Right atrium auricular region (tissue), 2 donors: ENCODE data around the gene UCP2. TPM values are rescaled to one million over a fixed set of nuclear protein-coding genes. Genes with fewer than 3 reads are reported as not detected.

Experiments used
- DNase-seq: peaks from one replicate; pipeline ENCODE4 v3.0.0-alpha.2; 2019; ENCODE audit warnings: low spot score
- H3K27ac ChIP-seq, 2 donors: fragments of 200-600 bp; sonication (generic); 1 replicate in 1 of 2; 2 replicates in 1 of 2; pipeline ENCODE4 v1.5.1; 2016 to 2019
- H3K27me3 ChIP-seq, 2 donors: fragments of 200-600 bp; sonication (generic); one replicate each; pipeline versions ENCODE4 v1.5.1 to v1.6.0; 2017 to 2019
- H3K36me3 ChIP-seq: fragments of 200-600 bp; sonication (generic); one replicate; pipeline ENCODE4 v1.5.1; 2016
- H3K4me1 ChIP-seq, 2 donors: fragments of 200-600 bp; sonication (generic); one replicate each; pipeline versions ENCODE4 v1.5.1 to v1.6.0; 2017 to 2019
- H3K4me3 ChIP-seq, 2 donors: fragments of 200-600 bp; sonication (generic); 1 replicate in 1 of 2; 2 replicates in 1 of 2; pipeline ENCODE4 v1.5.1; 2017 to 2019; ENCODE audit warnings: mild to moderate bottlenecking in 1 of 2, moderate library complexity in 1 of 2
- H3K9me3 ChIP-seq, 2 donors: fragments of 200-600 bp; sonication (generic); one replicate each; pipeline ENCODE4 v1.5.1; 2019
- CTCF ChIP-seq, 2 donors: fragments of 200-600 bp; sonication (generic); IDR thresholded peaks; one replicate each; pipeline ENCODE4 v1.5.1; 2019; ENCODE audit warnings: antibody characterized with exemption in 2 of 2
- total RNA-seq, 2 donors: library from RNA; depleted of rRNA; stranded (reverse); fragments of >200 nt; gene quantifications; one replicate each; pipeline ENCODE4 v1.1.0, GENCODE V29; 2016

The UCP2 gene
- total RNA-seq, 2 donors from 2014 or later = 8.2 to 13.2 TPM

DNA sequence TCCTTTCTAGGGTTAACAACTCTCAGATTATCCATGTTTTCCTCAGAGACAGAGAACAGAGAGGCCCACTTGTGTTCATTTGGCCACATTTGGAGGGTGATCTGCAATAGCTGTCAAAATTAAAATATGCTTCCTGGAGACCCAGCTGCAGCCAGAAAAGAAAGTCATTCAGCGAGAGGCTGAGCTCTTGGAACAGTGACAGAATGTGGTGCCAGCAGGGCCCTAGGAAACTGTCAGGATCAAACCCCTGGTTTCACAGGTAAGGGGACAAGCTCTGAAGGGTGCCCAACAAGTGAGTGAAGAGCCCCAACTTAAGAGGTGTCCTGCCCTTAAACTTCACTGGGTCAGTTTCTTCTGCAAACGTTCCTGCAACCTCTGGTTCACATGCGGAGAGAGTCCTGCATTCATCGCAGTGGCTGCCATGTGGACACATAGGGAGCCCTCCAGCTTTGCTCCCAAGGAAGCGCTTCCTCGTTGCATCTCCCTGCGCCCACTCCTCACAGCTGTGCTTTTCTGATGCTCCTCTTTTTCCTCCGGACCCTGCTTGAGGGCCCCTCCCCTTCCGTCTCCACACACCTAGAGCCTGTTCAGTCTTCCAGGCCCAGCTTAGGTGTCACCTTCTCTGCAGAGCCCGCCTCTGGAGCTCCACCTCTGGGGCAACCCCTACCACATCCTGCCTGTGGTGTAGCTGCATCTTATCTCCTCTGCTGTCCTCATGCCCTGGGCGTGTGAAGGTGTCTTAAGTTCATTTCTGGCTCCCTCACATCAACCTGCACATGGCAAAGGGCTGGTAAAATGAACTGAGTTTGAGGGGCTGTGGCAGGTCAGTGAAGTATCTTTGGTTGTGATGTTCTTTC is 22.3 kb upstream of the UCP2 start:
- no peaks in the 10 kb centered on the region for H3K27me3 ChIP-seq
- no peak overlapping the region for H3K4me3 ChIP-seq
- no peaks in the 10 kb centered on the region for H3K9me3 ChIP-seq
- DNase-seq = no peak
- no peak for TF ChIP-seq CTCF (IDR thresholded peaks at IDR 0.05)
- no peak overlapping the region for H3K27ac ChIP-seq
- H3K4me1 ChIP-seq = peaks cover 0 to 20% of the 10 kb centered on the region in 2 donors
- H3K36me3 ChIP-seq = peaks cover 20% of the 10 kb centered on the region

DNA sequence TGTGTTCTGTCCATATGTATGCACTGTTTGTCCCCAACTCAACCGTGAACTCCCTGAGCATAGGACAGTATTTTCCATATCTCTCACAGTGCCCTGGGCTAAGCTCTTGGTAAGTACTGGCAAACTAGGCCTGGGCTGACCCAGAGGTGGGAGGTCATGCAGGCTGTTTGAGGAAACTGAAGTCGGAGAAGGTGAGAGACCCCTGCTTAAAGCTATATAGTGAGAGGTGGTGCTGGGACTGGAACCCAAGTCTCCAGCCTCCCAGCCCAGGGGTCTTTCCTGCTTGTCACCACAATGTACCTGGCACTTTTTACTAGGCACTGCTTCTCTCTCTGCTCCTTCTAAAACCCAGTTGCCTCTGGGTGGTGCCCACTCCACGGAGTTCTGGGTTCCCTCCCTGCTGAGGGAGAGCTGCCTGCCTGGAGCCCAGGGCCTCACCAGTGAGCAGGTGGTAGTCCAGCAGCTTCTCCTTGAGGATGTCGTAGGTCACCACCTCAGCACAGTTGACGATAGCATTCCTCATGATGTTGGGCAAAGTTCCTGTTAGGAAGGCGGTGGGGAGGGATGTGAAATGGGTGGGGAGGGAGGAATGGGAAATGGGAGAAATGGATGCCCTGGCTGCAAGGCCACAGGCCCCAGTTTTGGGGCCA is 21.5 kb upstream of the UCP2 start:
- Histone ChIP-seq H3K4me3 (no peak overlapping the region), H3K9me3 (no peaks in the 10 kb centered on the region), H3K4me1 (peaks cover 0 to 17% of the 10 kb centered on the region in 2 donors), H3K27me3 (no peaks in the 10 kb centered on the region), H3K27ac (no peak overlapping the region), H3K36me3 (peaks cover 20% of the 10 kb centered on the region)
- DNase-seq = no peak
- no peak for TF ChIP-seq CTCF (IDR thresholded peaks at IDR 0.05)

- no peak for DNase-seq
- H3K27ac ChIP-seq = no peak overlapping the region
- no peak for TF ChIP-seq CTCF (IDR thresholded peaks at IDR 0.05)
- H3K4me3 ChIP-seq = no peak overlapping the region
- H3K27me3 ChIP-seq = no peaks in the 10 kb centered on the region
- peaks cover 0 to 5% of the 10 kb centered on the region in 2 donors for H3K4me1 ChIP-seq
- no peaks in the 10 kb centered on the region for H3K9me3 ChIP-seq
- peaks cover 20% of the 10 kb centered on the region for H3K36me3 ChIP-seq
These were observed 20.2 kb upstream of the UCP2 start for GRCh38 chr11:74002832-74003231.

DNA sequence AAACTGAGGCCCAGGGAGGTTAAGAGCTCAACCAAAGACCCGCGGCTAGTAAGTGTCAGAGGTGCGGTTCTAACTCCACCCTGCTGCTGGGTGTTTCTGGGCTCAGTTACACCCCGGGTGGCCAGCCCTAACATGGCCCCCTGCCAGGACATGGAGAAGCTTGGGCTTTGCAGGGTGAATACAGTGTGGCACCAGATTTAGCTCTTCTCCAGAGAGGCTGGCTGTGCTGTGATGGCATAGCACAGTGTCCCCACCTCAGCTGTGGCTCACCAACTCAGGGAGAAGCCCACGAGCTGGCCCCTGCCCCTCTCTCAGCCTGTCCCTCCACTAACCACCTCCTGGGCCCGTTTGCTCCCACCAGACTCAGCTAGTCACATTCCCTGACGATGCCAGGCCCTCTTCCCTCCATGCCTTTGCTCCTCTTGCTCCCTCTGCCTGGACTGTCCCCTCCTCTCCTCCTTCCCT is 19.2 kb upstream of the UCP2 start:
- Histone ChIP-seq H3K27me3 (no peaks in the 10 kb centered on the region), H3K9me3 (no peaks in the 10 kb centered on the region), H3K4me3 (no peak overlapping the region), H3K4me1 (no peaks in the 10 kb centered on the region), H3K27ac (no peak overlapping the region), H3K36me3 (peaks cover 20% of the 10 kb centered on the region)
- TF ChIP-seq CTCF (IDR thresholded peaks at IDR 0.05) = no peak
- DNase-seq = no peak

GRCh38 chr11:74000307-74001133 is 17.9 kb upstream of the UCP2 start:
- H3K9me3 ChIP-seq = no peaks in the 10 kb centered on the region
- no peak overlapping the region for H3K27ac ChIP-seq
- H3K4me3 ChIP-seq = no peak overlapping the region
- no peaks in the 10 kb centered on the region for H3K27me3 ChIP-seq
- no peaks in the 10 kb centered on the region for H3K4me1 ChIP-seq
- no peak for TF ChIP-seq CTCF (IDR thresholded peaks at IDR 0.05)
- no peak for DNase-seq
- peaks cover 20% of the 10 kb centered on the region for H3K36me3 ChIP-seq
